GM12872 (cell line): ENCODE results near the gene CXCL16.

Source experiments
- CTCF ChIP-seq: IDR thresholded peaks from 3 replicates; pipeline ENCODE4 v1.5.1; 2011; ENCODE audit warnings: low read depth, mild to moderate bottlenecking, low read length, moderate library complexity; ENCODE audit not compliant: insufficient read depth

The CXCL16 gene

GRCh38 chr17:4709794-4710692 lies 29.7 kb downstream of the CXCL16 start, which contains the start of gene ARRB2:
TSS of gene ARRB2 (plus strand) at chr17:4710632. CDS start at chr17:4710722, 90 bp downstream.
- peak; percentile 77 for TF ChIP-seq CTCF

- no peak for TF ChIP-seq CTCF
Observed at GRCh38 chr17:4708436-4708835, 31.3 kb downstream of the CXCL16 start.

- no peak for TF ChIP-seq CTCF
Observed at GRCh38 chr17:4706121-4706520, 33.6 kb downstream of the CXCL16 start.

GRCh38 chr17:4704991-4705390 lies 34.7 kb downstream of the CXCL16 start:
- no peak for TF ChIP-seq CTCF

GRCh38 chr17:4703330-4703691 lies 36.4 kb downstream of the CXCL16 start:
- TF ChIP-seq CTCF, result no peak

GRCh38 chr17:4701116-4701515 lies 38.6 kb downstream of the CXCL16 start:
- TF ChIP-seq CTCF, result no peak

- TF ChIP-seq CTCF, result no peak
Observed at GRCh38 chr17:4696437-4696805, 43.3 kb downstream of the CXCL16 start.
